HepG2 (cell line): ENCODE results near the gene PRR15L. TPM values are rescaled to one million over a fixed set of nuclear protein-coding genes. Genes with fewer than 3 reads are reported as not detected.

Source experiments
- CTCF ChIP-seq: sonication (generic); formaldehyde crosslinking; IDR thresholded peaks from 2 replicates; pipeline ENCODE4 v1.5.0; 2020; ENCODE audit warnings: mild to moderate bottlenecking, missing genetic modification reagents, moderate library complexity
- ELK4 ChIP-seq: sonication (generic); formaldehyde crosslinking; IDR thresholded peaks from 2 replicates; pipeline ENCODE4 v1.9.0; 2021; ENCODE audit warnings: missing genetic modification reagents, borderline replicate concordance
- FOXA3 ChIP-seq: IDR thresholded peaks from 2 replicates; pipeline ENCODE4 v1.6.1; 2016; ENCODE audit warnings: missing genetic modification reagents, missing compliant biosample characterization
- LCORL ChIP-seq, 2 experiments: fragments of 450-650 bp in 1 of 2; sonication (generic) in 1 of 2; formaldehyde crosslinking in 1 of 2; IDR thresholded peaks; 2 replicates each; pipeline versions ENCODE4 v1.5.0 to v1.6.1; 2017 to 2020; ENCODE audit warnings: antibody characterized with exemption in 1 of 2, missing genetic modification reagents in 1 of 2
- NCOA1 ChIP-seq: sonication (generic); formaldehyde crosslinking; IDR thresholded peaks from 2 replicates; pipeline ENCODE4 v1.9.0; 2021; ENCODE audit warnings: missing genetic modification reagents
- PATZ1 ChIP-seq: sonication (generic); formaldehyde crosslinking; IDR thresholded peaks from 2 replicates; pipeline ENCODE4 v1.4.0; 2020; ENCODE audit warnings: missing genetic modification reagents
- PHF20 ChIP-seq: sonication (generic); formaldehyde crosslinking; IDR thresholded peaks from 2 replicates; pipeline ENCODE4 v1.5.0; 2020; ENCODE audit warnings: mild to moderate bottlenecking, missing genetic modification reagents
- PREB ChIP-seq: sonication (generic); formaldehyde crosslinking; IDR thresholded peaks from 2 replicates; pipeline ENCODE4 v1.4.0; 2020; ENCODE audit warnings: missing genetic modification reagents
- RARG ChIP-seq: sonication (generic); formaldehyde crosslinking; IDR thresholded peaks from 2 replicates; pipeline ENCODE4 v1.4.0; 2020; ENCODE audit warnings: low read depth, mild to moderate bottlenecking, missing genetic modification reagents
- SAFB2 ChIP-seq: sonication (generic); formaldehyde crosslinking; IDR thresholded peaks from 2 replicates; pipeline ENCODE4 v1.5.1; 2020; ENCODE audit warnings: missing genetic modification reagents, low read depth, mild to moderate bottlenecking, borderline replicate concordance
- SAP130 ChIP-seq: IDR thresholded peaks from 2 replicates; pipeline ENCODE4 v1.6.1; 2016; ENCODE audit warnings: low read depth
- ZBTB1 ChIP-seq: sonication (generic); formaldehyde crosslinking; IDR thresholded peaks from 2 replicates; pipeline ENCODE4 v1.4.0; 2020; ENCODE audit warnings: missing genetic modification reagents, borderline replicate concordance
- ZFX ChIP-seq: sonication (generic); formaldehyde crosslinking; IDR thresholded peaks from 2 replicates; pipeline ENCODE4 v1.4.0; 2020; ENCODE audit warnings: mild to moderate bottlenecking, low read depth, missing genetic modification reagents, moderate library complexity
- ZNF264 ChIP-seq: sonication (generic); formaldehyde crosslinking; IDR thresholded peaks from 2 replicates; pipeline ENCODE4 v1.4.0; 2020; ENCODE audit warnings: missing genetic modification reagents
- ZNF329 ChIP-seq: sonication (generic); formaldehyde crosslinking; IDR thresholded peaks from 2 replicates; pipeline ENCODE4 v1.9.0; 2021; ENCODE audit warnings: low read depth, mild to moderate bottlenecking, missing genetic modification reagents
- ZNF430 ChIP-seq: sonication (generic); formaldehyde crosslinking; IDR thresholded peaks from 2 replicates; pipeline ENCODE4 v1.9.0; 2021; ENCODE audit warnings: mild to moderate bottlenecking, missing genetic modification reagents
- ZNF577 ChIP-seq: sonication (generic); formaldehyde crosslinking; IDR thresholded peaks from 2 replicates; pipeline ENCODE4 v1.4.0; 2020; ENCODE audit warnings: mild to moderate bottlenecking, low read depth, missing genetic modification reagents, borderline replicate concordance
- ZNF589 ChIP-seq: sonication (generic); formaldehyde crosslinking; conservative IDR thresholded peaks from 2 replicates; pipeline ENCODE4 v1.8.0; 2022; ENCODE audit warnings: mild to moderate bottlenecking, moderate library complexity, missing genetic modification reagents
- ZNF609 ChIP-seq: sonication (generic); formaldehyde crosslinking; IDR thresholded peaks from 2 replicates; pipeline ENCODE4 v1.4.0; 2020; ENCODE audit warnings: mild to moderate bottlenecking, missing genetic modification reagents, borderline replicate concordance
- polyA plus RNA-seq, 8 experiments: library from polyadenylated mRNA; depleted of rRNA in 3 of 8; stranded (reverse) in 7 of 8; unstranded in 1 of 8; fragments of >200 nt; fragmentation: Illumina TruSeq in 4 of 8; extraction: Trizol in 4 of 8; gene quantifications; 2 replicates each; pipeline versions ENCODE4 v1.2.1 to v1.2.3, GENCODE V29; 2011 to 2016; ENCODE audit warnings: low read depth in 4 of 8, missing spikeins in 1 of 8, mixed read lengths in 1 of 8; ENCODE audit not compliant: insufficient read depth in 1 of 8
- total RNA-seq, 5 experiments: library from RNA; depleted of rRNA; stranded (reverse); fragments of >200 nt; fragmentation: Illumina TruSeq; extraction: Trizol; gene quantifications; 2 replicates each; pipeline ENCODE4 v1.2.3, GENCODE V29; 2016; ENCODE audit warnings: low read depth in 1 of 5

PRR15L gene
- total and polyA plus RNA-seq, 2 of the 13 experiments (the other 11 are each of a cell fraction or from before 2014, with no cell fraction given) = 0.44 to 2.0 TPM

GRCh38 chr17:47931848-47932247, 25.8 kb downstream of the PRR15L start (continued):
- no peak for TF ChIP-seq ELK4
- TF ChIP-seq ZNF264 (CRISPR knock-in tag) = no peak
- peak; percentile 52; the same call in 1 of the 2 replicates for TF ChIP-seq ZFX
- no peak for TF ChIP-seq PHF20 (CRISPR knock-in tag)
- TF ChIP-seq SAP130 = 0 out of 2 replicates have a peak, but pooled peaks have one; percentile 7
- no peak for TF ChIP-seq LCORL (IDR thresholded peaks at IDR 0.05)
- TF ChIP-seq LCORL (CRISPR knock-in tag; IDR thresholded peaks at IDR 0.05) = peak; percentile 68
- TF ChIP-seq NCOA1 (CRISPR knock-in tag) = no peak
- peak; percentile 29; the same call in 1 of the 2 replicates for TF ChIP-seq CTCF
- 0 out of 2 replicates have a peak, but pooled peaks have one; percentile 39 for TF ChIP-seq ZNF430 (CRISPR knock-in tag)
- peak; percentile 33; the same call in 1 of the 2 replicates for TF ChIP-seq FOXA3 (CRISPR knock-in tag)
- no peak for TF ChIP-seq ZNF329 (CRISPR knock-in tag)
- TF ChIP-seq ZNF609 (CRISPR knock-in tag) = peak; percentile 48; the same call in 1 of the 2 replicates
- no peak for TF ChIP-seq SAFB2 (CRISPR knock-in tag)
- TF ChIP-seq PATZ1 = peak; percentile 81
- no peak for TF ChIP-seq RARG (CRISPR knock-in tag)
- TF ChIP-seq ZNF589 (CRISPR knock-in tag) = no peak
- no peak for TF ChIP-seq ZBTB1 (CRISPR knock-in tag)
- TF ChIP-seq PREB = no peak
- no peak for TF ChIP-seq ZNF577 (CRISPR knock-in tag)
